HG03025 (cell line): ENCODE measurements around the gene ITPR3.
"Not testable (repeated sequence)": the region's sequence is repeated elsewhere in the genome, so short reads cannot be mapped to it uniquely, and the experiment has no call there.

ENCODE experiments used
- ATAC-seq: cut with Tn5 transposase; IDR thresholded peaks from one replicate; pipeline ENCODE4 v1.9.1; 2021; ENCODE audit warnings: mild to moderate bottlenecking, moderate library complexity; ENCODE audit not compliant: unreplicated experiment, low FRiP score

Gene ITPR3

GRCh38 chr6:33610779-33611732, 10.1 kb upstream of the ITPR3 start:
- ATAC-seq = no peak

DNA sequence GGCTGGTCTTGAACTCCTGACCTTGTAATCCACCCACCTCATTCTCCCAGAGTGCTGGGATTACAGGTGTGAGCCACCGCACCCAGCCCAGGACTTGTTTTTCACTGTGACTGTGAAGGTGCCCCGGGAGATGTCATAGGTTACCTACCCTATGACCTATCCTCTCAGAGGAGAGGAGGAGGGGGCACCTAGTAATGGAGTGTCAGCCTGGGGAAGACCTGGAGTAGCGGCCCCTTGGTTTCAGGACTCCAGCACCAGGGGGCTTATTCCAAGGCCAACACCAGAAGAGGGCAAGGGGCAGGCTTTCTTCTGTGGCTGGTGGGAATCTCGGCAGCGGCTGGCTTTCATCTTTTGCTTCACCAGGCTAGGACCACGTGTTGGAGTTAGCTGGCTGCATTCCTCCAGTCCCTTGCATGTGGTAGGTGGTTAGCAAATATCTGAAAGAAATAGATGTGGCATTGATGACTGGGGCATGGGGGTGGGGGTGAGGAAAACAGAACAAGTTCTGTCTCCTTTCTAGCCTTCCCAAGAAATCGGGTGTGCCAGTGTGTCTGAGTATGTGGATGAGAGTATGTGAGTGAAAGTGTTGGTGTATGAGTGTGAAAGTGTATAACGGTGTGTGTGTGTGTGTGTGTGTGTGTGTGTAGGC, 7.9 kb upstream of the ITPR3 start:
- ATAC-seq = no peak

GRCh38 chr6:33613795-33614168, 7.3 kb upstream of the ITPR3 start:
- ATAC-seq = no peak

GRCh38 chr6:33616113-33616512, 5.0 kb upstream of the ITPR3 start:
- no peak for ATAC-seq

- ATAC-seq = no peak
Observed at GRCh38 chr6:33616913-33617312, 4.2 kb upstream of the ITPR3 start.

GRCh38 chr6:33619166-33619840, 1.8 kb upstream of the ITPR3 start:
- ATAC-seq = no peak

GRCh38 chr6:33620158-33620855, 815 bp upstream of the ITPR3 start:
- ATAC-seq = no peak

GRCh38 chr6:33621711-33622388, 728 bp downstream of the ITPR3 start:
- no peak for ATAC-seq

DNA sequence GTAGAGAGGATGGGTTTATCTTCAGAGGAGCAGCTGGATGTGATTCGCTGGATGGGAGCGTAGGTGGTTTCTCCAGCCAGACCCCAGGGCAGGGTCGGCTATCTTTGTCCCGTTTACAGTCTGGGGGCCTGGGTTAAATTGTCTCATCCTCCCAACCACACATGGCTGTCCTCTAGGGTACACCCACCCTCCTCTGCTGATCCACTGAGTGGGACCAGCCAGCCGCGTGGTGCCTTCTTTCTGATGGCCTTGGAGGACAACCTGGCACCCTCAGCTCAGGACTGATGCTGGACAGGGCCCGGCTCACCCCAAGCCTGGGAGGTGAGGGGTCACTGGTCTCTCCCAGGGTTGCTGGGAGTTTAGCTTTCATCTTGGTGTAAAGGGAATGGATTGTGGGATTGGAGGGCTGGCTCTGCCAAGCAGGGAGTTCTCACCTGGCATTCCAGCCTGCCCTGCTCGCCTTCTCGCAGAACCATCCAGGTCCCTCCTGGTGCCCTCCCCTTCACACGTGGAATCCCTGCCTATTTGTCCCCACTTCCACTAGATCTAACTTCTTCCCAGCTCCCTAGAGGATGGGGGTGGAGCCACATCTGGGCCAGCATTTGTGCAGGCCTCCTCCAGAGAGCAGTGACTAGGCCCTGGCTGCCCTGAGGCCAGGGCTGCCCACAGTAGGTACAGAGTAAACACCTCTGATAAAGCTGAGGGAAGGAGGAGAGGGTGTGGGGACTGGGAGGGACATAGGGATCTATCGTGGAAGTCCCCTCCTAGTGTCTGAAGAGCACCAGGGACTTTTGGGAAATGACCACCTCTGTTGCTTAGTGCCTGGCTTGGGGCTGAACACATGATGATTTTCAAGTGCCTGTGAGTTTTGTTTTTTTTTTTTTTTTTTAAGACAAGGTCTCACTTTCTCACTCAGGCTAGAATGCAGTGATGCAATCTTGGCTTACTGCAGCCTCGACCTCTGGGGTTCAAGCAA, 1.6 kb downstream of the ITPR3 start:
- no peak for ATAC-seq

GRCh38 chr6:33623895-33624381, 2.8 kb downstream of the ITPR3 start:
- no peak for ATAC-seq

DNA sequence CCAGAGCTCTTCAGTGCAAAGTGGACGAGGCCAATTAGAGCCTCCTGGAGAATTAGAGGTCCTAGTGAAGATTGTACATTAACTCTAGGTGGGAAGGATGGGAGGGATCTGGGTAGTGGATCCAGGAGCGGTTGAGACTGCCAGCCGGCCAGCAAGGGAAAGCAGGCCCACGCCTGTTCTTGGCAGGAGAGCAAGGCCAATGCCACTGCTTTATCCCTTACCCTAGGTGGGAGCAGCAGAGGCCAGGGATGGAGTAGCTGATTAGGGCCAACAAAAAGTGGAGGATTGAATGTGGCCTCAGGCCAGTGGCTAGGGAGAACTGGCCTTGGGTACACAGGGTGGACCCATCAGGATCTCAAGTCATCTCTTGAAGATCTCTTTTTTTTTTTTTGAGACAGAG, 3.7 kb downstream of the ITPR3 start:
- ATAC-seq = no peak

- ATAC-seq = no peak
Observed at GRCh38 chr6:33627876-33628275, 6.8 kb downstream of the ITPR3 start.

DNA sequence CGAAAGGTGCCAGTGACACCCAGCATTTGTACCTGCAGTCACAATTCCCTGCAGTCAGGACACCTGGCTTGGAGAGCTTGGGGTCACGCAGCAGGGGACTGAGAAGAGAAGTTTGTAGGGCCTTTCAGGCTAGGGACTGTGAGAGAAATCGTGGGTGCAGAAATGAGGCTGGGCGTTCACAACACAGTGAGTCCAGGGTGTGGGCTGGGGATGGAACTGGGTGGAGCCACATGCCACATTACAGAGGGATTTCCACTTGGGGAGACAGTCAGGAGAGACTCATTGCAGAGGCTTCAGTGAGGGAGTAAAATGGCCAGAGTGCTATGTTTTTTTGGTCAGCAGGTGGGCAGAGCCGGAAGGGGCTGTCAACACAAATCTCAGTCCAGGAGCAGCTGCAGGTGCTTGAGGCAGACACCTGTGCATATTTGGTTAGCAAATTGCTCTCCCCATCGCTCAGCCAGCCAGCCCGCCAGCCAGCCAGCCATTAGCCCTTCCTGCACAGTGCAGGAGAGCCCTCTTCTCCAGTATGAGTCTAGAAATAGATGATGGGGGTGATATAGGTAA, 7.4 kb downstream of the ITPR3 start:
- ATAC-seq = no peak

DNA sequence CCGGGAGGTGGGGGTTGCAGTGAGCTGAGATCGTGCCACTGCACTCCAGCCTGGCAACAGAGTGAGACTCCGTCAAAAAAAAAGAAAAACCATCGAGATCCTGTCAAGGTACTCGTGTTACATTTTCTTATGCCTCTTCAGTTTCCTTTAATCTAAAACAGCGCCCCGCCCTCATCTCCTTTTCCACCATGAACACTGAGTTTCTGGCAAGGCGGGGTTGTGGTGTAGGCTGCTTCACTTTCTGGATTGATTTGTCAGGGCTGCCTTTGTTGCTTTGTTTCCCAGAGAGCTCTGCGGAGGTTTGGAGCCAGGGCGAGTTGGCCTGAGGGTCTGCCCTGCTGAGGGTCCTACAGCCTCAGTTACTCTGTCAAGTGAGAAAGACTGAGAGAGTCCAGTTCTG, 8.9 kb downstream of the ITPR3 start:
- ATAC-seq = no peak

- ATAC-seq = not testable (repeated sequence)
Observed at GRCh38 chr6:33631521-33631920, 10.4 kb downstream of the ITPR3 start.

- no peak for ATAC-seq
Observed at GRCh38 chr6:33631971-33632557, 10.9 kb downstream of the ITPR3 start.

DNA sequence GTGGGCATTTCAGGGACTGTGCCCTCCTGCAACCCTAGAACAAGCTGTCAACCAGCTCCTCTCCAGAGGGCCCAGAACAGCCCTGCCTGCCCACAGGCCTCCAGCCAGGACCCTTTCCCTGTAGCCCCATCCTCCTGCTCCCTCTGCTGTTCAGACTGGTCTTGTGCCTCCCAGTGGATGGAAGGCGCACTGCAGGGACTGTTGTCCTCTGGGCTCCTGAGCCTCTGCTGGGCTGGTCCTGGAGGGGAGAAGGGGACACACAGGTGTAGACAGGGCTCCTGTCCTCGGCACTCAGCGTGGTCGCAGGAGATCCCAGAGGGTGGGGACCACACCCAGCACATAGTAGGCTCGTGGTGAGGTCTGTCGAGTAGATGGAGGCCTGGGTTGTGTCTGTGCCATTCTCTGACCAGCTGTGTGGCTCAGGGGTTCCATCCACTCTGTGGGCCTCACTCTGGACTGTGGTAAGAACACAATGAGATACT, 11.5 kb downstream of the ITPR3 start:
- no peak for ATAC-seq

GRCh38 chr6:33633084-33633461, 12.0 kb downstream of the ITPR3 start:
- ATAC-seq = no peak
